Astrocyte of the cerebellum (primary cell): ENCODE results near the gene DLST.

Experiments
- DNase-seq: peaks from one replicate; pipeline ENCODE4 v3.0.0-alpha.2; 2011; ENCODE audit warnings: low read depth
- H3K4me3 ChIP-seq: 2 replicates; pipeline ENCODE4 v1.5.1; 2011; ENCODE audit warnings: mild to moderate bottlenecking, low read depth, low read length, moderate library complexity
- in situ Hi-C: cut with HindIII; loops from 2 replicates; pipeline ENCODE4 v1.10.0; 2017; ENCODE audit warnings: low sequenced_read_pairs
- TF ChIP-seq, protein P1 (sequence below): IDR thresholded peaks from 2 replicates; pipeline ENCODE4 v1.5.1; 2012; ENCODE audit warnings: low read length, low read depth, moderate library complexity, mild to moderate bottlenecking; ENCODE audit errors: missing control alignments

Gene DLST

DNA sequence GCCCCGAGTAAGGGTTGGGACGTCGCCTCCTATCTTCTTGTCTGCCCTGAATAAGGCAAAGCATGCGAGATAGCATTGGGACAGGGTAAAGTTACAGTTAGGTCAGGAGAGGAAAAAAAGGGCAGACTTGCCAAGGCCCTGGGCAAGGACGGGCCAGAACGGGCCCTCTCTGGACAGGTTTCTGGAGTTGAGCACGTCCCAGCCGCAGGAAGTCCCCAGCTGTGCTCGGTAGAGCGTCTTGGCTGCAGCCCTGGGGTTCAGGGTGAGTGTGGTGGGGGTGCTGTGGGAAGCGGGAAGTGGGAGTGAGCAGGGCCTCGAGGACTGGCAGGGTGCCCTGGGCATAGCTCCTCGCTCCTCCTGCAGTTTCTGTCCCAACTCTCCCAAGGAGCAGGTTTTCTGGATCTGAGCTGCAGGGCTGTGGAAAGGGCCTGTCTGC is 35.9 kb downstream of the DLST start:
- peak; percentile 26 for DNase-seq
- in situ Hi-C loops, result loop anchor here (25.0 kb wide), 1 partner anchor 170 kb away; no protein-coding TSS in a partner anchor
- TF ChIP-seq, protein P1, sequence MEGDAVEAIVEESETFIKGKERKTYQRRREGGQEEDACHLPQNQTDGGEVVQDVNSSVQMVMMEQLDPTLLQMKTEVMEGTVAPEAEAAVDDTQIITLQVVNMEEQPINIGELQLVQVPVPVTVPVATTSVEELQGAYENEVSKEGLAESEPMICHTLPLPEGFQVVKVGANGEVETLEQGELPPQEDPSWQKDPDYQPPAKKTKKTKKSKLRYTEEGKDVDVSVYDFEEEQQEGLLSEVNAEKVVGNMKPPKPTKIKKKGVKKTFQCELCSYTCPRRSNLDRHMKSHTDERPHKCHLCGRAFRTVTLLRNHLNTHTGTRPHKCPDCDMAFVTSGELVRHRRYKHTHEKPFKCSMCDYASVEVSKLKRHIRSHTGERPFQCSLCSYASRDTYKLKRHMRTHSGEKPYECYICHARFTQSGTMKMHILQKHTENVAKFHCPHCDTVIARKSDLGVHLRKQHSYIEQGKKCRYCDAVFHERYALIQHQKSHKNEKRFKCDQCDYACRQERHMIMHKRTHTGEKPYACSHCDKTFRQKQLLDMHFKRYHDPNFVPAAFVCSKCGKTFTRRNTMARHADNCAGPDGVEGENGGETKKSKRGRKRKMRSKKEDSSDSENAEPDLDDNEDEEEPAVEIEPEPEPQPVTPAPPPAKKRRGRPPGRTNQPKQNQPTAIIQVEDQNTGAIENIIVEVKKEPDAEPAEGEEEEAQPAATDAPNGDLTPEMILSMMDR, result no peak
- no peak overlapping the region for H3K4me3 ChIP-seq

DNA sequence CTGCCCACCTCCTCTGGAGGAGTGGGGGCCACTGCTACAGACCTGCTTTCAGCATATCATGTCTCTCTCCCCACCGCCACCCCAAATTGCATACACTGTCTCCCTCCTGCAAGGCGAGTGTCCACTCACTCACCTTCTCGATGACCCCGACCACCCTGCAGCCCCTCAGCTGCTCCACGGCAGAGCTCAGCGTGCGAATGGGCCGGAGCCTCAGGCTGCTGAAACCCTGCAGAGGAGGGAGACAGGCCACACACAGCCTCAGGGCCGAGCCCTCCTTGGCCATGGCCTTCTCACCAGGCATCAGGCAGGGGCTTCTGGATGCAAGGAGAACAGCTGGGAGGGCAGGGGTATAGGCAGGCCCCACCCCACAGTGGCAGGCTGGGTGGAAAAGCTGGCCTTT is 36.7 kb downstream of the DLST start:
- DNase-seq, result no peak
- in situ Hi-C loops, result loop anchor here (25.0 kb wide), 1 partner anchor 169 kb away; no protein-coding TSS in a partner anchor
- TF ChIP-seq, protein P1, result no peak
- no peak overlapping the region for H3K4me3 ChIP-seq

DNA sequence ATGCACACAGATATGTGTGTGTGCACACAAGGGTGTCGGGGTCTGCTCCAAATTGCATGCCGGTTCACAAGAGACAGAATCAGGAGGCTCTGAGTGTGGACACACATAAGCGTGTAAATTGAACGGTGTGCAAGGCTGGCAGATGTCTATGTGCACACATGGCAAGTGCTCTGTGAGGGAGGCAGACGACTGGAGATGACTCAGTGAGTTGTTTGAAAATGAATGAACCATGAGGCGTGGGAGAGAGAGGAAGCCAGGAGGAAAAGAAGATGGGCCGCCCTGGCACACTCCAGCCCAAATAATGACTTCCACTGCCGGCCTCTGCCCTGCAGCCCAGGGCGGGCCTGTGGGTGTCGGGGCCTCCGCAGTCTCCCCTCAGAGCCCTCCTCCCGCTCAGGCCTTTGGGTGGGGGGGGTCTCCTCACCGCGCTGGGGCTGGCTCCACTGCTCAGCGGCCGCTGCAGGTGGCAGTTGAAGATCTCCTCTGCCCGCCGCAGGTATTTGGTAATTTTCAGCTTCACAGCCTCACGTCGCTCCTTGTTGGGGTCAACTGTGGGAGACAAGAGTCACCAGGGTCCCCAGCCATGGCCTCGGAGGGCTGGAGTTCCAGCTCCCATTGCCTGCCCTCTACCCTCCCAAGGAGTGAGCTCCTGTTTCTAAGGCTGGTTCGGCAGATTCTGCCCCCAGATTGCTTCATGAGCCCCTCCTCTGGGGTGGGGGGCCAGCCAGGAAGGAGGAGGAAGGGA is 37.9 kb downstream of the DLST start:
- TF ChIP-seq, protein P1, result no peak
- no peak overlapping the region for H3K4me3 ChIP-seq
- DNase-seq, result no peak

DNA sequence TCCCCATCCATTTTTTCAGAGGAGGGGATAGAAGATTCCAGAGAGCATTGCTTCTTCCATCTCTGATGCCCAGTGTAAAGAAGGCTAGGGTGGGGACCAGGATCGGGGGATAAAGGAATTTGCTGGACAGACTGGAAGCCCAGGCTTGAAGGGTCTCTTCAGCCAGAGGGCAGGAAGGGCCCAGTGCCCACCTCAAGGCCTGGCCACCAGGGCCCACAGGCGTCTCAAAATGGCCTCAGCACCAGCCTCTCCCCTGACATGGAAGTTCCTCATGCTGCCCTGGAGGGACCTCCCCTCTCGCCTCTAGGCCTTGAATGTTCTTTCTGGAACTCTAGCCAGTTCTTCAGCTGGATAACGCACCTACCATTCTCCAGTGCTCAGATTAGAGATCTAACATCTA is 38.6 kb downstream of the DLST start:
- no peak overlapping the region for H3K4me3 ChIP-seq
- in situ Hi-C loops, result loop anchor here (25.0 kb wide), 1 partner anchor 167 kb away; no protein-coding TSS in a partner anchor
- TF ChIP-seq, protein P1, result no peak
- no peak for DNase-seq

More for the DNA sequence above, 37.9 kb downstream of the DLST start:
- in situ Hi-C loops, result loop anchor here (25.0 kb wide), 1 partner anchor 168 kb away; no protein-coding TSS in a partner anchor

DNA sequence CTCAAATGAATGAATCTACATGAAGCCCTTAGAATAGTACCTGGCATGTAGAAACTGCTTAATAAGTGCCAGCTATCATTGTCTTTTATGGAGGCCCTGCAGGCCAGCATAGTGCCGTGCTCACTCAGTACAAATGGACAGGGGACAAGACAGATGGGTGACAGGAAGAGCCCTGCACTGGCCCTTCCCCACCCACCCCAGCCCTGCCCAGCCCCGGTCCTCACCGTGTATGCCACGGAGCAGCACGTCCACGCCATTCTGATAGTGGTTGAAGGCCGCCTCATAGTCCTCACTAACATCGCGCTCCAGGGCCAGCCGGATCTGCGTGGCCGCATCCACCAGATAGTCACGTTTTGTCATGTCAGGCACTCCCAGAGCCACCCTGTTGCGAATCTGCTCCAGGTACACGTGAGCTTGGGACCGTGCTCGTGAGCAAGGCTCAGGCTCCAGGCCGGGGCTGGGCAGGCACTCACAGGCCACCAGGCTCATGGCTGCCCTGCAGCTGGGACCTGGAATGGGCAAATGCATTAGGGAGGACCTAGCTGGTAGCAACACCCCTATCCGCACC is 39.4 kb downstream of the DLST start:
- in situ Hi-C loops, result loop anchor here (25.0 kb wide), 1 partner anchor 166 kb away; no protein-coding TSS in a partner anchor
- TF ChIP-seq, protein P1, result no peak
- no peak overlapping the region for H3K4me3 ChIP-seq
- DNase-seq, result no peak

DNA sequence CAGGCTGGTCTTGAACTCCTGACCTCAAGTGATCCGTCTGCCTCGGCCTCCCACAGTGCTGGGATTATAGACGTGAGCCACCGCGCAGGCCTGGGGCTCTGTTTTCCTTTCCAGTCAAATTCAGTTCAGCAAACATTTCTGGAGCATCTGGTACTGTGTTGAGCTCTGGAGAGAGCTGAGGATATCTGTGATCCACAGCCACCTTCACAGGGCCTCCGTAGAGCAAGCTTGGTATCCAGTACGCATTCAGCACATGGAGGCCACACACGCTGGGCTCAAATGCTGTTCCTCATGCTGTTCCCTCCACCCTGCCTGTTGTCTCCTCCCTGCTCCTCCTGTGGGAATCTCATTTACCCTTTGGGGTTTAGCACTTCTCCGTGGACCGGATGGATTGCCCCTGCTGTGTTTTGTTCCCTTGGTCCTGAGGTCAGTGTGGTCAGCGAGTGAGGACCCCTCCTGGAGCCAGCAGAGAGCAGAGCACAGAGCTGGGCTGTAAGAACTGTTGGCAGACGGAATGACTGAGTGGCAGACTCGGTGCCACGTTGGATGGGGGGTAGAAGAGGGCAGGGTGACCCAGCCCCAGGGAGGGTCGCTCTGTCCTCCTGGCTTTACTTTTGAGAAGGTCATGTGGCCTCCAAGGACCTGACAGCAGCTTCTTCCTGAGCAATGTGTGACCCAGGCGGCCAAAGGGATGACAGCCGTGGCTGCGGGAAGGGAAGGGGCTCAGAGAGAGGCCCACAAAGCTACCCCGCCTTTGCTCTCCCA is 40.5 kb downstream of the DLST start:
- in situ Hi-C loops, result loop anchor here (25.0 kb wide), 1 partner anchor 165 kb away; no protein-coding TSS in a partner anchor
- peak overlapping the region; percentile 46 for H3K4me3 ChIP-seq
- TF ChIP-seq, protein P1, result no peak
- DNase-seq, result no peak
